Measurements from ENCODE around the gene MTHFD1L.

The MTHFD1L gene

DNA sequence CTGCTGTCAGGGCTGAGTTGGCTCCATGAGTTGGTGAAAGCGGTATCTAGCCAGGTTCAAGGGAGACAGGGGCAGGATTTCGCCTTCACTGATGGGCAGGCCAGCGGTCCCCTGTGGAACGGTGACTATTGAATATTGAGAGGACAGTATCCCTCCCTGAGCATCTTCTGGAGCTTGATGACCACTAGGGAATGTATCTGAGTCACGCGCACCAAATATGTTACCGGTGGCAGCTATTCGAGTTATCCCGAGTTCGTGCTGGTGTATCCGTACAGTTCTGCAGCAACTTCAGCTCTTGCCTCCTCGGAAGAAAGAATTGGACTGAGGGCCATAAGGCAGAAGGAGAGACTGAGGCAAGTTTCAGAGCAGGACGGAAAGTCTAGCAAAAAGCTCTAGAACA, 24.8 kb downstream of the MTHFD1L start:
- no peak for DNase-seq (ENCODE audit: low read depth in 2 of 2)
- TF ChIP-seq, protein P1, sequence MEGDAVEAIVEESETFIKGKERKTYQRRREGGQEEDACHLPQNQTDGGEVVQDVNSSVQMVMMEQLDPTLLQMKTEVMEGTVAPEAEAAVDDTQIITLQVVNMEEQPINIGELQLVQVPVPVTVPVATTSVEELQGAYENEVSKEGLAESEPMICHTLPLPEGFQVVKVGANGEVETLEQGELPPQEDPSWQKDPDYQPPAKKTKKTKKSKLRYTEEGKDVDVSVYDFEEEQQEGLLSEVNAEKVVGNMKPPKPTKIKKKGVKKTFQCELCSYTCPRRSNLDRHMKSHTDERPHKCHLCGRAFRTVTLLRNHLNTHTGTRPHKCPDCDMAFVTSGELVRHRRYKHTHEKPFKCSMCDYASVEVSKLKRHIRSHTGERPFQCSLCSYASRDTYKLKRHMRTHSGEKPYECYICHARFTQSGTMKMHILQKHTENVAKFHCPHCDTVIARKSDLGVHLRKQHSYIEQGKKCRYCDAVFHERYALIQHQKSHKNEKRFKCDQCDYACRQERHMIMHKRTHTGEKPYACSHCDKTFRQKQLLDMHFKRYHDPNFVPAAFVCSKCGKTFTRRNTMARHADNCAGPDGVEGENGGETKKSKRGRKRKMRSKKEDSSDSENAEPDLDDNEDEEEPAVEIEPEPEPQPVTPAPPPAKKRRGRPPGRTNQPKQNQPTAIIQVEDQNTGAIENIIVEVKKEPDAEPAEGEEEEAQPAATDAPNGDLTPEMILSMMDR (IDR thresholded peaks at IDR 0.05; ENCODE audit: low read depth, low read length) = no peak
- H3K4me3 ChIP-seq (replicated peaks in 1 of 2; ENCODE audit: low read depth in 2 of 2, low read length in 2 of 2) = no peak overlapping the region

DNA sequence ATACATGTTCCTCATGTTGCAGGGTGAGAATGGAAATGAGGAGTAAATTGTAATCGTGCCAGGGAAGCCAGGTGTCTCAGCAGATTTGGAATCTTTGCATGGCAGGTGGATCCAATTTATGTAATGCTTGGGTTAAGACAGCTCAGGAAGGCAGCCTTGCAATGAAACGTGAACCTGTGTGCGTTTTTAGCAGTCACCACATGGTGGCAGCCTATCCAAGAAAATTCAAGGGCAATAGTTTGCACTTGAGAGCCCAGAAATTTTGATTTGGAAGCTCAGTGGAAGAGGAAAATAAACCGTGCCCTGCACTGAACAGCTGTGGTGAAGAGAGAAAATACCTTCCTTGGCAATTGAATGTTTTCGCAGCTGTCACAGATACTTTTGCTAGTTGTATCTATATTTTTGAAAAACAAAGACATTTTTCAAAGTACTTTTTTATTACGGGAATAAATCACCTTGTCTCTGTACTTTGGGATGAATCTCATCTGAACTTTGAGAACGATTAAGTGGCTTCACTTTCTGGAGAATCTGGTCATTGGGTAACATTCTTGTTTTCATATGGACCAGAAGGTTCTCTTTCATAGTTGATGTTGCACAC, 26.5 kb downstream of the MTHFD1L start:
- H3K4me3 ChIP-seq (replicated peaks in 1 of 2; ENCODE audit: low read depth in 2 of 2, low read length in 2 of 2) = no peak overlapping the region
- DNase-seq (ENCODE audit: low read depth in 2 of 2) = peak; percentile 88 to 89
- TF ChIP-seq, protein P1 (IDR thresholded peaks at IDR 0.05; ENCODE audit: low read depth, low read length) = peak; percentile 77

DNA sequence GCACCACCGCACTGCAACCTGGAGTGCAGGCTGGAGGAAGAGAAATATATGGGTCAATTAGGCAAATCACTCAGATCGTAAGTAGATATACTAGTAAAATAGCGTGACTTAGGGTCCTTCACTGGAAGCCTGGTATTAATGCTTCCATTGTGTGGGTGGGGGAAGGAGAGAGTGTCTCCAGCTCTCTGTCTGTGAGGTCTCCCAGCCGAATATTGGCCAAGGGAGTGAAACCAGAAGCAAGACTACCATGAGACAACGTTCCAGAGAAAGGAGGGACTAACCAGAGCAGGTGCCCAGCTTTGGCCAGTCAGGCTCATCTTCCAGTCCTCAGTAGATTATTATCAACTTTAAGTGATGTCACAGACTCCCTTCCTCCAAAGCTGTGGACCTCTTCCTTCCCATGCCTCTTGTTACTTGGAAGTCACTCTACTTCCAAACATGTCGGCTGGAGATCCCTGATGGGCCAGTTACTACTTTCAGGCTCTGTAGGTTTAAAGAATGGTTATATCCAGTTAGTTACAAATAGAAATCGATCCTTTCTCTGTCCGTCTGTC, 28.8 kb downstream of the MTHFD1L start:
- TF ChIP-seq, protein P1 (IDR thresholded peaks at IDR 0.05; ENCODE audit: low read depth, low read length) = no peak
- no peak for DNase-seq (ENCODE audit: low read depth in 2 of 2)
- H3K4me3 ChIP-seq (replicated peaks in 1 of 2; ENCODE audit: low read depth in 2 of 2, low read length in 2 of 2) = no peak overlapping the region

DNA sequence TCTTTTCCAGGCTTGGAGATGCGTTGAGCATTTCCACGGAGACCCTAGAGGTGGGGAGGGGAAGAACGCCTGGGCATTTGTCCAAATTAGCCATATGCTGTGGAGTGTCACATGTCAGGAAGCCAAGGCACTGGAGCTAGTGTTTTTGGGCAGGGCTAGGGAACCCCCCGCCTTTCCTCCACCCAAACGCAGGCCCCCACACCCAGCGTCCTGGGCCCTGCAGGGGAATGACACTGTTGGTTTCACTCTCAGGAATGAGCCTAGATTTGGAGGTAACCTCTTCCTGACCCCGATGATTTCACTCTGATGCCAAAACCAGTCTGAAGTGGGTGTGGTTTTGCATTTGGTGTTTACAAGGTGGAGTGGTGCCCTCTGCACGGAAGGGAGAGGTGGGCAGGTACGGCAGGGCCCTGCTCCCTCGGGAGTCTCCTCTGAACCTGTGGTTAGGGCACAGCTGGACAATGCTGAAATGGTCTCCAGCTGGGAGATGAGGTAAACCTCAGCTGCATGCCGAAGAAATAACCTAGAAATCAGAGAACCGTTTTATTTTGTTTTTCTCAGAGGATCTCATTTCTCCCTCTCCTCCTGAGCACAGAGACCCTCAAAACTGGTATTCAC, 29.5 kb downstream of the MTHFD1L start:
- TF ChIP-seq, protein P1 (IDR thresholded peaks at IDR 0.05; ENCODE audit: low read depth, low read length) = peak; percentile 14
- no peak overlapping the region for H3K4me3 ChIP-seq (replicated peaks in 1 of 2; ENCODE audit: low read depth in 2 of 2, low read length in 2 of 2)
- DNase-seq (ENCODE audit: low read depth in 2 of 2) = peak; percentile 39 to 54

DNA sequence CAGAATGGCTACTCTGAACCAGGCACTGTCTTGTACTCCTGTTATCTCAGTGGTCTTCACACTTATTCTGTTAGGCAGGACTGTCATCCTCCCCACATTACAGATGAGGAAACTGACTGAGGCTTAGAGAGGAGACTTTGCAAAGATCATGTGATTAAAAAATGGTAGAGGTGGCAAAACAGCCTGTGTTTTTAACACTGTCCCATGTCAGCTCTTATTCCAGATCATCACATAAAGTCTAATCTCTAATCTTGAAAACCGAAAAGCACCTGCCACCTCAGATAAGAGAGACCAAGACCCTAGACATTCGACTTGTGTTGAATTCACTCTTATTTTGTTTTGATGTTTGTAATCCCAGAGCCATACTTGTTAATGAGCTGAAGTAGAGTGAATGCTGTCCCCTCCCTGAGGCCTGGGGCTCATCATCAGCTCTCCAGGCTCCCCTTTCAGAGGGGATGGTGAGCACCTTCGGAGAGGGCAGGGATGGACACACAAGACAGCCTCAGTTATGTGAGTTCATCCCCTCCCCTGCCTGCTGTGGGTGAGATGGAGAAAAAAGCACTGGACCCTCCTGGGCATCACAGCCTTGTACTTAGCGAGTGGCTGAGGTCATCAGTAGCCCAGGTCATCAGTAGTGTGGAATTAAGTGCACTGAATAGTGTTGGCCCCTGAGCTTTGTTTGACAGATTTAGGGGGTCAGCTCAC, 30.6 kb downstream of the MTHFD1L start:
- TF ChIP-seq, protein P1 (IDR thresholded peaks at IDR 0.05; ENCODE audit: low read depth, low read length) = no peak
- H3K4me3 ChIP-seq (replicated peaks in 1 of 2; ENCODE audit: low read depth in 2 of 2, low read length in 2 of 2) = no peak overlapping the region
- no peak for DNase-seq (ENCODE audit: low read depth in 2 of 2)

DNA sequence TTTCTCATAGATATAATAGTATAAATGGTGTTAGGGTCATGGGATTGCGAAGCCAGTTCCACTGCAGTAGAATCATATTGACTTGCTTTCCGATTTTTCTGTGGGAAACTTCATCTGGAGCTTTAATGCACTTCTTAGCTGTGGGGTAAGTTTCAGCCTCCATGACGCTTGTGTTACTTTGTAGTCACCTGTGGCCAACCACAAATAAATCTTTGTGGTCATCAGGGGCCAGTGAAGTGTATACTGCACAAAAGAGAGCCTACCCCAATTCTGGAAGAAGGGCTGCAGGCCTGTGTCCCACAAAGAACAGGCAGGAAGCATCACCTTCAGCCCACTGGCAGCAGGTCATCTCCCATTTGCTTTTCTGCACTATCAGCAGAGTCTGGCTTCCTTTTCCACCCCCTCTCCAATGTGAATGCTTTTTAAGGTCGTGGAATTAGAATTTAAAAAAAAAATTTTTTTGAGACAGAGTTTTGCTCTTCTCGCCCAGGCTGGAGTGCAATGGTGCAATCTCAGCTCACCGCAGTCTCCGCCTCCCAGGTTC, 32.0 kb downstream of the MTHFD1L start:
- DNase-seq (ENCODE audit: low read depth in 2 of 2) = no peak
- TF ChIP-seq, protein P1 (IDR thresholded peaks at IDR 0.05; ENCODE audit: low read depth, low read length) = no peak
- no peak overlapping the region for H3K4me3 ChIP-seq (replicated peaks in 1 of 2; ENCODE audit: low read depth in 2 of 2, low read length in 2 of 2)
